H1 (cell line): ENCODE results near the gene PKMYT1. TPM values are rescaled to one million over a fixed set of nuclear protein-coding genes. Genes with fewer than 3 reads are reported as not detected.

Experiments
- ASH2L ChIP-seq: fragments of 200-600, 300-600 bp; sonication (generic); IDR thresholded peaks from one replicate; pipeline ENCODE4 v1.7.1; 2017; ENCODE audit warnings: low read length
- CTCF ChIP-seq, 3 experiments: IDR thresholded peaks; 1 replicate in 2 of 3; 2 replicates in 1 of 3; pipeline versions ENCODE4 v1.5.1 to v1.6.1; 2011; ENCODE audit warnings: low read length in 3 of 3, mild to moderate bottlenecking in 3 of 3, inconsistent platforms in 2 of 3, low read depth in 1 of 3, moderate library complexity in 1 of 3; ENCODE audit not compliant: insufficient read depth in 1 of 3; ENCODE audit errors: control extremely low read depth in 1 of 3
- E2F6 ChIP-seq: IDR thresholded peaks from 2 replicates; pipeline ENCODE4 v1.6.1; 2012; ENCODE audit warnings: inconsistent platforms
- MAX ChIP-seq: IDR thresholded peaks from 2 replicates; pipeline ENCODE4 v1.6.1; 2012; ENCODE audit warnings: inconsistent platforms
- POU5F1 ChIP-seq: IDR thresholded peaks from 2 replicates; pipeline ENCODE4 v1.6.1; 2011; ENCODE audit warnings: low read depth, mild to moderate bottlenecking, low read length, moderate library complexity
- SAP30 ChIP-seq: fragments of 300-600 bp; sonication (generic); IDR thresholded peaks from 2 replicates; pipeline ENCODE4 v1.7.1; 2012; ENCODE audit warnings: low read length, moderate library complexity, mild to moderate bottlenecking, inconsistent platforms; ENCODE audit not compliant: insufficient read depth, insufficient replicate concordance
- TAF1 ChIP-seq: IDR thresholded peaks from 2 replicates; pipeline ENCODE4 v1.6.1; 2011; ENCODE audit warnings: mild to moderate bottlenecking, low read depth, low read length
- YY1 ChIP-seq: IDR thresholded peaks from 2 replicates; pipeline ENCODE4 v1.6.1; 2011; ENCODE audit warnings: low read depth, mild to moderate bottlenecking, low read length
- polyA plus RNA-seq, 7 experiments: library from polyadenylated mRNA; depleted of rRNA in 3 of 7; stranded (reverse) in 5 of 7; unstranded in 2 of 7; fragments of >200 nt in 5 of 7; fragments of 200-250 nt in 2 of 7; gene quantifications; 1 replicate in 5 of 7; 2 replicates in 1 of 7; 4 replicates in 1 of 7; pipeline versions ENCODE4 v1.2.1 to v1.2.3, GENCODE V29; 2011 to 2013; ENCODE audit warnings: missing spikeins in 2 of 7, mixed read lengths in 2 of 7
- total RNA-seq: library from RNA; stranded (reverse); fragmentation: NEBNext Ultra II Directional; extraction: Animal tissue kit (Norgen Biotek cat#: 25700); gene quantifications from 2 replicates; pipeline ENCODE4 v1.2.1, GENCODE V29; 2021

The PKMYT1 gene
- total and polyA plus RNA-seq, 2 of the 8 experiments (the other 6 are each of a cell fraction or from before 2014, with no cell fraction given): 74.7 to 85.2 TPM

GRCh38 chr16:2991566-2992261, 11.5 kb upstream of the PKMYT1 start (continued):
- TF ChIP-seq E2F6: no peak
- no peak for TF ChIP-seq POU5F1
- TF ChIP-seq MAX: no peak
- TF ChIP-seq SAP30: no peak
- no peak for TF ChIP-seq YY1
- no peak for TF ChIP-seq TAF1
- TF ChIP-seq CTCF (IDR thresholded peaks at IDR 0.05; ENCODE audit: control extremely low read depth in 1 of 3, insufficient read depth in 1 of 3, low read depth in 1 of 3, low read length in 3 of 3): no peak
- TF ChIP-seq ASH2L: no peak
